Muscle layer of colon (tissue), 2 donors: Measurements from ENCODE around the gene IFI27L1.
A peak's percentile ranks its signal among the peaks of the same experiment; 100 is the strongest.
"Not testable (repeated sequence)": the region's sequence is repeated elsewhere in the genome, so short reads cannot be mapped to it uniquely, and the experiment has no call there.

Experiments
- H3K27ac ChIP-seq: one replicate; pipeline ENCODE4 v1.7.0; 2013; ENCODE audit warnings: low read depth, mild to moderate bottlenecking, low read length, moderate library complexity
- H3K27me3 ChIP-seq, 2 donors: one replicate each; pipeline ENCODE4 v1.7.0; 2013; ENCODE audit warnings: low read length in 2 of 2, mild to moderate bottlenecking in 2 of 2; ENCODE audit not compliant: insufficient read depth in 2 of 2, control insufficient read depth in 1 of 2
- H3K36me3 ChIP-seq: one replicate; pipeline ENCODE4 v1.7.0; 2013; ENCODE audit warnings: mild to moderate bottlenecking, low read length; ENCODE audit not compliant: insufficient read depth
- H3K4me1 ChIP-seq: one replicate; pipeline ENCODE4 v1.7.0; 2013; ENCODE audit warnings: mild to moderate bottlenecking, low read length; ENCODE audit not compliant: insufficient read depth
- H3K4me3 ChIP-seq, 2 donors: one replicate each; pipeline ENCODE4 v1.7.0; 2013; ENCODE audit warnings: low read length in 2 of 2, low read depth in 1 of 2, mild to moderate bottlenecking in 1 of 2, moderate library complexity in 1 of 2
- H3K9ac ChIP-seq: one replicate; pipeline ENCODE4 v1.7.0; 2013; ENCODE audit warnings: low read length
- H3K9me3 ChIP-seq: one replicate; pipeline ENCODE4 v1.7.0; 2013; ENCODE audit warnings: mild to moderate bottlenecking, low read length
- donor health status: abdominal sarcoma.
- donor health status: Adenocarcinoma of cecum.

Gene IFI27L1

GRCh38 chr14:94062344-94062940, 18.7 kb upstream of the IFI27L1 start:
- no peak overlapping the region for H3K27ac ChIP-seq
- H3K27me3 ChIP-seq = no peaks in the 10 kb centered on the region
- no peak overlapping the region for H3K4me3 ChIP-seq
- peaks cover 55% of the 10 kb centered on the region for H3K36me3 ChIP-seq
- H3K9me3 ChIP-seq = no peaks in the 10 kb centered on the region
- peaks cover 27% of the 10 kb centered on the region for H3K4me1 ChIP-seq
- no peak overlapping the region for H3K9ac ChIP-seq

DNA sequence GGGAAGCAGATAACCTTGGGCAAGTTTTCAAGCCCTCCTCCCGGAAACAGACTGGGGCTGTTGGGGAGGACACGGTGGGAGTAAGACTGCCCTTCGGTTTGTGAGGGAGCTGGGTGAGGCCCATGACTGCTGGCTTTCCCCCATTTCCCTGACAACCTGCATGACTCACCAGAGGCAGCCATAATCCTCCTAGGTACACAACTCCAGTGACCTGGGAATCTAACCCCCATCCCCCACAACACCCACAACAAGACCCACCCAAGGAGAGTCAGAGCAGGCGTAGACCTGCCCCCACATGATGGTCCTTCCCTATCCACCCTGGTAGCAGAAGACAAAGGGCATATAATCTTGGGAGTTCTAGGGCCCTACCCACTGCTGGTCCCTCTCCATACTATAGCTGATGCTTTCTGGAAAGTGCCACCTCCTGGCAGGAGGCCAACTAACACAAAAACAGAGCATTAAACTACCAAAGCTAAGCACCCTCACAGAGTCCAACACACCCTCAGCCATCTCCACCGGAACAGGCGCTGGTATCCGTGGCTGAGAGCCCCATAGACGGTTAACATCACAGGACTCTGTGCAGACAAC, 14.9 kb upstream of the IFI27L1 start:
- H3K9me3 ChIP-seq = no peaks in the 10 kb centered on the region
- peaks cover 27% of the 10 kb centered on the region for H3K4me1 ChIP-seq
- H3K36me3 ChIP-seq = peaks cover 17% of the 10 kb centered on the region
- H3K4me3 ChIP-seq = no peak overlapping the region
- no peak overlapping the region for H3K9ac ChIP-seq
- no peaks in the 10 kb centered on the region for H3K27me3 ChIP-seq
- H3K27ac ChIP-seq = no peak overlapping the region

GRCh38 chr14:94072076-94072475, 9.0 kb upstream of the IFI27L1 start:
- H3K9ac ChIP-seq, H3K9me3 ChIP-seq, H3K27me3 ChIP-seq, H3K36me3 ChIP-seq, H3K27ac ChIP-seq, H3K4me3 ChIP-seq: not testable (repeated sequence)
- H3K4me1 ChIP-seq = peaks cover 11% of the 10 kb centered on the region

DNA sequence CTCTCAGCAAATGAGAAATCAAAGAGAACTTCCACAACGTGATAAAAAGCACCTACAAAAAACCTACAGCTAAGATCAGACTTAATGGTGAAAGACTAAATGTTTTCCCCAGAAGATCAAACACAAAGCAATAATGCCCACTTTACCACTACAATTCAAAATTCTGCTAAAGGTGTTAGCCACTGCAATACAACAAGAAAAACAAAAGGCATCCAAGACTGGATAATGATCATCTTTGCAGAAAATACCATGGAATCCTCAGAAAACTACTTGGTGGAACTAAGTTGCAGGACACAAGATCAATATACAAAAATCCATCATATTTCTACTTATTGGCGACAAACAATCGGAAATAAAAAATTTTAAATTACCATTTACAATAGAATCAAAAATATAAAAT, 6.6 kb upstream of the IFI27L1 start:
- Histone ChIP-seq H3K36me3 (peaks cover 23% of the 10 kb centered on the region), H3K27me3 (no peaks in the 10 kb centered on the region), H3K9me3 (no peaks in the 10 kb centered on the region), H3K4me3 (no peak overlapping the region), H3K9ac (no peak overlapping the region), H3K27ac (no peak overlapping the region), H3K4me1 (peaks cover 30% of the 10 kb centered on the region)

GRCh38 chr14:94075008-94075407, 6.1 kb upstream of the IFI27L1 start:
- no peak overlapping the region for H3K9ac ChIP-seq
- H3K36me3 ChIP-seq = peaks cover 23% of the 10 kb centered on the region
- peaks cover 32% of the 10 kb centered on the region for H3K4me1 ChIP-seq
- H3K27ac ChIP-seq = no peak overlapping the region
- H3K9me3 ChIP-seq = no peaks in the 10 kb centered on the region
- H3K27me3 ChIP-seq = no peaks in the 10 kb centered on the region
- H3K4me3 ChIP-seq = no peak overlapping the region

DNA sequence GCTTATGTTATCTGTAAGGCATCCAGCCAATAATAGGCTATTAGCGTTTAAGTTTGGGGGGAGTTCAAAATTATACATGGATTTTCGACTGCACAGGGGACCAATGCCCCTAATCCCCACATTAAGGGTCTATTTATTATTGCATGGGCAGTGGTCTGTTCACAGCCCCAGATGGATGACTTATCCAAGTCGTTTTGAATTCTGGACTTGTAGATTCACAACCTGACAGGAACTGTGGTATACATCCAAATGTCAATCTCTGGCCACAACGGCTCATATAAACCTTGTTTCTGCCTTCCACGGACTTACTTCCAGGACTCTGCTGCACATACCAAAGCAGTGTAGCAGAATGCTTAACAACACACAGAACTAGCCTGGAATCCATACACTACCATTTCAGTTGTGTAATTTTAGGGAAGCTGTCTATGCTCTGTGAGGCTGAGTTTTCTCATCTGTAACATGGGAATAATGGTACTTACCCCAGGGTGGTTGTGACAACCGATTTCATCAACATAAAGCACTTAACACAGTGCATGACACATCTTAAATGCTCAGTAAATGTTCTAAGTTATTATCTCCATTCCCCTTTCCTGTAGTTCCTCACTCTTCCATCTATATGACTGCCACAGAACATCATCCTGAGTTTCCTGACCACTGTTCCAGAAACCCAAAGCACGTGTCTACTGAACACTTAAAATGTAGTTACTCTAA, 3.8 kb upstream of the IFI27L1 start:
- H3K4me1 ChIP-seq = peaks cover 40% of the 10 kb centered on the region
- H3K27ac ChIP-seq = no peak overlapping the region
- peak overlapping the region; percentile 24 for H3K9ac ChIP-seq
- H3K9me3 ChIP-seq = no peaks in the 10 kb centered on the region
- H3K27me3 ChIP-seq = no peaks in the 10 kb centered on the region
- peaks cover 23% of the 10 kb centered on the region for H3K36me3 ChIP-seq
- H3K4me3 ChIP-seq = peak overlapping the region; percentile 30 to 50

GRCh38 chr14:94077823-94078222, 3.3 kb upstream of the IFI27L1 start:
- Histone ChIP-seq H3K4me1 (peaks cover 40% of the 10 kb centered on the region), H3K27ac (no peak overlapping the region), H3K36me3 (peaks cover 23% of the 10 kb centered on the region), H3K27me3 (no peaks in the 10 kb centered on the region), H3K4me3 (peak overlapping the region in 1 of 2 donors; percentile 94), H3K9me3 (no peaks in the 10 kb centered on the region), H3K9ac (no peak overlapping the region)

- H3K36me3 ChIP-seq = peaks cover 23% of the 10 kb centered on the region
Observed at GRCh38 chr14:94079891-94080620, 1.1 kb upstream of the IFI27L1 start.

DNA sequence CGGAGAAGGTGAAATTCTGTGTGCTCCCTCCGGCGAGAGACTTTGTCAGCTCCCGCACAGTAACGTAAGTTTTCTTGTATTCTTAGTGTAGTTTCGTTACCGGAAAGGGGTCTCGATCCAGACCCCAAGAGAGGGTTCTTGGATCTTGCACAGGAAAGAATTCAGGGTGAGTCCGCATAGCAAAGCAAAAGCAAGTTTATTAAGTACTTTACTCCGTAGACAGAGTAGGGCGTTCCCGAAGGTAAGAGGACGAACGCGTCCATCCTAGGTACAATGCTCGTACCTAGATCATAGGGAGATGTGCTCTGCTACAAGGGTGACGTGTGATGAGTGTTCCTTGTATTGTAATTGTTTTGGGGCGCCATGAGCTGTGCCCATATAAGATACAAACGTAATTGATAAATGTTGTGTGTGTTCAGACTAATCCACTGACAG, 293 bp downstream of the IFI27L1 start:
- no peaks in the 10 kb centered on the region for H3K27me3 ChIP-seq
- H3K27ac ChIP-seq = peak overlapping the region; percentile 25
- no peaks in the 10 kb centered on the region for H3K9me3 ChIP-seq
- peaks cover 33% of the 10 kb centered on the region for H3K4me1 ChIP-seq
- H3K4me3 ChIP-seq = peak overlapping the region; percentile 94
- H3K36me3 ChIP-seq = peaks cover 23% of the 10 kb centered on the region
- H3K9ac ChIP-seq = peak overlapping the region; percentile 97

More at GRCh38 chr14:94079891-94080620, 1.1 kb upstream of the IFI27L1 start:
- peak overlapping the region; percentile 81 for H3K27ac ChIP-seq
- peaks cover 40% of the 10 kb centered on the region for H3K4me1 ChIP-seq
- H3K9me3 ChIP-seq = no peaks in the 10 kb centered on the region
- no peaks in the 10 kb centered on the region for H3K27me3 ChIP-seq
- H3K4me3 ChIP-seq = peak overlapping the region; percentile 94
- H3K9ac ChIP-seq = peak overlapping the region; percentile 97

DNA sequence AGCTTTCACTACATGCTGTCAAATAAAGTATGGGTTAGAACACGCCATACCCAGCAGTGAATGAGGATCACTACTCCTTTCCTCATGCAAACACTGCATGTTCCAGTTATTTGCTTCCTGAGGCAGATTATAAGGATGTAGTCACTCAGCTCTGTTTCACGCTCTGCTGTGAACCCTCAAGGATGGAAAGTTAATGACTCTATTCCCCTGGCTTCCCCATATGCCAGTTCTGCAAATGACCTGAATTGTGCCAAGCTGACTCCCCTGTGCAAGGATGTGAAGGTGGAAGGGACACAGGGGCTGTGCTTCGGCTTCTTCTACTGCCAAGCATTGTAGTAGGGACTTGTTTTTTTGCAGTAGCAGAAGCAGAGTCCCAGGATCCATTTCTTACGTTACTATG, 6.8 kb downstream of the IFI27L1 start:
- H3K36me3 ChIP-seq = no peaks in the 10 kb centered on the region
- H3K9me3 ChIP-seq = no peaks in the 10 kb centered on the region
- H3K27ac ChIP-seq = no peak overlapping the region
- H3K4me3 ChIP-seq = no peak overlapping the region
- H3K9ac ChIP-seq = no peak overlapping the region
- H3K27me3 ChIP-seq = no peaks in the 10 kb centered on the region
- H3K4me1 ChIP-seq = no peaks in the 10 kb centered on the region

GRCh38 chr14:94088516-94088915, 7.4 kb downstream of the IFI27L1 start:
- H3K27me3 ChIP-seq = no peaks in the 10 kb centered on the region
- no peaks in the 10 kb centered on the region for H3K4me1 ChIP-seq
- H3K9me3 ChIP-seq = no peaks in the 10 kb centered on the region
- no peak overlapping the region for H3K4me3 ChIP-seq
- no peaks in the 10 kb centered on the region for H3K36me3 ChIP-seq
- no peak overlapping the region for H3K9ac ChIP-seq
- no peak overlapping the region for H3K27ac ChIP-seq
